Measurements from ENCODE around the gene ARMC5. TPM values are rescaled to one million over a fixed set of nuclear protein-coding genes. Genes with fewer than 3 reads are reported as not detected.

ARMC5 gene
- total RNA-seq, 1 experiment from 2014 or later = 11.3 TPM

- TF ChIP-seq ARID4B (CRISPR knock-in tag; IDR thresholded peaks at IDR 0.05; ENCODE audit: borderline replicate concordance) = no peak
- TF ChIP-seq, protein P1, sequence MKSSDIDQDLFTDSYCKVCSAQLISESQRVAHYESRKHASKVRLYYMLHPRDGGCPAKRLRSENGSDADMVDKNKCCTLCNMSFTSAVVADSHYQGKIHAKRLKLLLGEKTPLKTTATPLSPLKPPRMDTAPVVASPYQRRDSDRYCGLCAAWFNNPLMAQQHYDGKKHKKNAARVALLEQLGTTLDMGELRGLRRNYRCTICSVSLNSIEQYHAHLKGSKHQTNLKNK (CRISPR knock-in tag; IDR thresholded peaks at IDR 0.05) = no peak
- TF ChIP-seq ZBTB43 (CRISPR knock-in tag; IDR thresholded peaks at IDR 0.05) = no peak
Measured at GRCh38 chr16:31513884-31514283, 54.6 kb downstream of the ARMC5 start (continued).

Other genes with a start within 250 kb of the ARMC5 start
- gene TRIM72, start 245.4 kb upstream of the ARMC5 start, total RNA-seq (2021) = 1.8 to 2.5 TPM (median 2.4 TPM) in 3 replicates
- 1.9 to 9.5 TPM (median 6.1 TPM) in 3 replicates for gene PYDC1, start 242.4 kb upstream of the ARMC5 start, total RNA-seq (2021)
- 0.82 to 1.1 TPM (median 0.94 TPM) in 3 replicates for gene ITGAM, start 199.5 kb upstream of the ARMC5 start, total RNA-seq (2021)
- 0.25 to 0.33 TPM (median 0.32 TPM) in 3 replicates for gene ITGAX, start 104.3 kb upstream of the ARMC5 start, total RNA-seq (2021)
- not detected in 3 replicates for gene ITGAD, start 66.2 kb upstream of the ARMC5 start, total RNA-seq (2021)
- gene COX6A2, start 31.1 kb upstream of the ARMC5 start, total RNA-seq (2021) = 0.48 to 1.0 TPM in 2 of 3 replicates, not detected in the other
- gene ZNF843, start 16.7 kb upstream of the ARMC5 start, total RNA-seq (2021) = 0.48 to 0.71 TPM (median 0.50 TPM) in 3 replicates
- gene TGFB1I1, start 12.7 kb downstream of the ARMC5 start, total RNA-seq (2021) = 4.3 to 5.3 TPM (median 4.6 TPM) in 3 replicates
- gene SLC5A2, start 23.6 kb downstream of the ARMC5 start, total RNA-seq (2021) = 0.83 to 1.7 TPM (median 1.1 TPM) in 3 replicates
- gene RUSF1, start 48.9 kb downstream of the ARMC5 start, total RNA-seq (2021) = 35.9 to 41.8 TPM (median 39.4 TPM) in 3 replicates
- 0.60 to 0.81 TPM in 2 of 3 replicates, not detected in the other for gene AHSP, start 68.4 kb downstream of the ARMC5 start, total RNA-seq (2021)